T follicular helper cell (primary cell): ENCODE results near the gene SCGN.

Experiments
- DNase-seq: peaks from one replicate; pipeline ENCODE4 v3.0.0-alpha.2; 2020; ENCODE audit warnings: low read depth
- total RNA-seq, 2 experiments: gene quantifications; one replicate each; lab custom pipeline; 2026; lab: John Stamatoyannopoulos, UW

Gene SCGN
- total RNA-seq, result 0 reads per million in 2 experiments

- DNase-seq, result peak; percentile 4
Observed at GRCh38 chr6:25652007-25652515, at the start of gene SCGN. SCGN (plus strand) TSS chr6:25652215; CDS start chr6:25652404, 189 bp downstream.

- DNase-seq, result no peak
Observed at GRCh38 chr6:25602674-25602982, 49.4 kb upstream of the SCGN start.

- no peak for DNase-seq
Observed at GRCh38 chr6:25603251-25603650, 48.8 kb upstream of the SCGN start.

GRCh38 chr6:25606151-25606550, 45.9 kb upstream of the SCGN start:
- DNase-seq, result no peak

GRCh38 chr6:25608558-25609174, 43.3 kb upstream of the SCGN start:
- DNase-seq, result no peak

- no peak for DNase-seq
Observed at GRCh38 chr6:25612666-25613065, 39.3 kb upstream of the SCGN start.

GRCh38 chr6:25613415-25613814, 38.6 kb upstream of the SCGN start:
- no peak for DNase-seq

- DNase-seq, result no peak
Observed at GRCh38 chr6:25614052-25614451, 38.0 kb upstream of the SCGN start.

GRCh38 chr6:25615471-25615870, 36.5 kb upstream of the SCGN start:
- no peak for DNase-seq

- DNase-seq, result no peak
Observed at GRCh38 chr6:25617997-25618396, 34.0 kb upstream of the SCGN start.

GRCh38 chr6:25619217-25619616, 32.8 kb upstream of the SCGN start:
- DNase-seq, result no peak

GRCh38 chr6:25620391-25620790, 31.6 kb upstream of the SCGN start:
- DNase-seq, result no peak

GRCh38 chr6:25623065-25623464, 28.9 kb upstream of the SCGN start:
- DNase-seq, result no peak

GRCh38 chr6:25623879-25624278, 28.1 kb upstream of the SCGN start:
- no peak for DNase-seq

GRCh38 chr6:25627001-25627400, 25.0 kb upstream of the SCGN start:
- no peak for DNase-seq

- DNase-seq, result no peak
Observed at GRCh38 chr6:25628471-25629197, 23.4 kb upstream of the SCGN start.

- no peak for DNase-seq
Observed at GRCh38 chr6:25629198-25629576, 22.8 kb upstream of the SCGN start.

- no peak for DNase-seq
Observed at GRCh38 chr6:25630508-25631278, 21.3 kb upstream of the SCGN start.

- DNase-seq, result no peak
Observed at GRCh38 chr6:25635886-25636317, 16.1 kb upstream of the SCGN start.

- DNase-seq, result no peak
Observed at GRCh38 chr6:25637211-25637610, 14.8 kb upstream of the SCGN start.

- no peak for DNase-seq
Observed at GRCh38 chr6:25637960-25638434, 14.0 kb upstream of the SCGN start.

- no peak for DNase-seq
Observed at GRCh38 chr6:25639653-25640052, 12.4 kb upstream of the SCGN start.

GRCh38 chr6:25640446-25640845, 11.6 kb upstream of the SCGN start:
- DNase-seq, result no peak
